SJSA1 (cell line): ENCODE results near the gene MRM2. TPM values are rescaled to one million over a fixed set of nuclear protein-coding genes. Genes with fewer than 3 reads are reported as not detected.

Experiments used
- DNase-seq, 2 experiments: peaks; one replicate each; pipeline ENCODE4 v3.0.0-alpha.2; 2015 to 2020; ENCODE audit warnings: low spot score in 2 of 2, low read depth in 1 of 2
- H3K27ac ChIP-seq: fragments of 250-450 bp; sonication (Bioruptor Pico); 2 replicates; pipeline ENCODE4 v1.5.1; 2020; ENCODE audit warnings: mild to moderate bottlenecking, moderate library complexity
- H3K27me3 ChIP-seq: fragments of 250-450 bp; sonication (Bioruptor Pico); replicated peaks from 2 replicates; pipeline ENCODE4 v1.5.1; 2020; ENCODE audit warnings: mild to moderate bottlenecking, moderate library complexity
- H3K36me3 ChIP-seq: fragments of 250-450 bp; sonication (Bioruptor Pico); 2 replicates; pipeline ENCODE4 v1.5.1; 2020; ENCODE audit warnings: mild to moderate bottlenecking
- H3K4me1 ChIP-seq: fragments of 250-450 bp; sonication (Bioruptor Pico); replicated peaks from 2 replicates; pipeline ENCODE4 v1.6.1; 2021; ENCODE audit warnings: mild to moderate bottlenecking
- H3K4me3 ChIP-seq: fragments of 250-450 bp; sonication (Bioruptor Pico); 2 replicates; pipeline ENCODE4 v1.5.1; 2020; ENCODE audit warnings: mild to moderate bottlenecking
- H3K9me3 ChIP-seq: fragments of 250-450 bp; sonication (Bioruptor Pico); replicated peaks from 2 replicates; pipeline ENCODE4 v1.5.1; 2020; ENCODE audit warnings: mild to moderate bottlenecking
- total RNA-seq: library from RNA; depleted of rRNA; stranded (reverse); fragments of >200 nt; shearing (Covaris generic); gene quantifications from 2 replicates; pipeline ENCODE4 v1.2.3, GENCODE V29; 2014

The MRM2 gene
- total RNA-seq, 1 experiment from 2014 or later: 31.6 TPM

GRCh38 chr7:2208712-2209111 lies 33.3 kb downstream of the MRM2 start:
- no peak overlapping the region for H3K27ac ChIP-seq
- H3K27me3 ChIP-seq: no peaks in the 10 kb centered on the region
- no peaks in the 10 kb centered on the region for H3K4me1 ChIP-seq
- no peak for DNase-seq
- no peak overlapping the region for H3K4me3 ChIP-seq
- H3K9me3 ChIP-seq: 0 out of 2 replicates have a peak, but pooled peaks cover 2% of the 10 kb centered on the region
- peaks cover 68% of the 10 kb centered on the region for H3K36me3 ChIP-seq

- DNase-seq: no peak
- Histone ChIP-seq H3K27ac (no peak overlapping the region), H3K9me3 (no peaks in the 10 kb centered on the region), H3K4me1 (no peaks in the 10 kb centered on the region), H3K4me3 (no peak overlapping the region), H3K27me3 (no peaks in the 10 kb centered on the region), H3K36me3 (peaks cover 41% of the 10 kb centered on the region)
Measured at GRCh38 chr7:2205036-2205780, 36.8 kb downstream of the MRM2 start.

- Histone ChIP-seq H3K4me1 (no peaks in the 10 kb centered on the region), H3K27ac (no peak overlapping the region), H3K9me3 (no peaks in the 10 kb centered on the region), H3K27me3 (no peaks in the 10 kb centered on the region), H3K4me3 (no peak overlapping the region), H3K36me3 (peaks cover 41% of the 10 kb centered on the region)
- DNase-seq: no peak
Measured at GRCh38 chr7:2204446-2204845, 37.6 kb downstream of the MRM2 start.

GRCh38 chr7:2203766-2204300 lies 38.2 kb downstream of the MRM2 start:
- H3K27ac ChIP-seq: no peak overlapping the region
- H3K9me3 ChIP-seq: no peaks in the 10 kb centered on the region
- peak in 1 of 2 experiments; percentile 26 for DNase-seq
- no peaks in the 10 kb centered on the region for H3K4me1 ChIP-seq
- peaks cover 40% of the 10 kb centered on the region for H3K36me3 ChIP-seq
- no peaks in the 10 kb centered on the region for H3K27me3 ChIP-seq
- H3K4me3 ChIP-seq: no peak overlapping the region

GRCh38 chr7:2202901-2203765 lies 38.9 kb downstream of the MRM2 start:
- Histone ChIP-seq H3K27ac (no peak overlapping the region), H3K36me3 (peaks cover 40% of the 10 kb centered on the region), H3K4me1 (no peaks in the 10 kb centered on the region), H3K27me3 (no peaks in the 10 kb centered on the region), H3K9me3 (no peaks in the 10 kb centered on the region), H3K4me3 (no peak overlapping the region)
- DNase-seq: peak in 1 of 2 experiments; percentile 28

- no peak overlapping the region for H3K4me3 ChIP-seq
- H3K27me3 ChIP-seq: no peaks in the 10 kb centered on the region
- peak in 1 of 2 experiments; percentile 32 for DNase-seq
- no peak overlapping the region for H3K27ac ChIP-seq
- peaks cover 36% of the 10 kb centered on the region for H3K36me3 ChIP-seq
- H3K9me3 ChIP-seq: no peaks in the 10 kb centered on the region
- no peaks in the 10 kb centered on the region for H3K4me1 ChIP-seq
Measured at GRCh38 chr7:2202361-2202761, 39.6 kb downstream of the MRM2 start.

GRCh38 chr7:2201686-2202360 lies 40.2 kb downstream of the MRM2 start:
- Histone ChIP-seq H3K27me3 (no peaks in the 10 kb centered on the region), H3K4me1 (no peaks in the 10 kb centered on the region), H3K27ac (no peak overlapping the region), H3K4me3 (no peak overlapping the region), H3K36me3 (peaks cover 39% of the 10 kb centered on the region), H3K9me3 (no peaks in the 10 kb centered on the region)
- DNase-seq: peak in 1 of 2 experiments; percentile 37

DNA sequence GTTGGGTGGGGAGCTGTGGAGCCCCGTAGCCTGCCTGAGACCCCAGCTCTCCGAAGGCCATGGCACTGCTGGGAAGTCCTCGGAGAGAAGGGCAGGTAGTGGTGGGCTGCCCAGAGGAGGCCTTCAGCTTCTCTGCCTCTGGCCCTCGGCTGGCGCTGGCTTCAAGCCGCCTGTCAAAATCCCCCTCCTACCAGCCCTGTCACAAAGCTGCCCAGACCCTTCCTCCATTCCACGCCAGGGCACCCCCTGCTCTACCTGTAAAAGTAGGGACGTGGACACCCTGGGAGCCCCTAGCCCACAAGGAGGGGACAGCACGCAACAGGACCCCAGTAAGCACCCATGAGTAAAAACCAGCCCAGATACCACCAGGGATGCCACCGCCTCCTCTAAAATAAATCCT lies 40.9 kb downstream of the MRM2 start:
- H3K27ac ChIP-seq: no peak overlapping the region
- no peak overlapping the region for H3K4me3 ChIP-seq
- no peaks in the 10 kb centered on the region for H3K27me3 ChIP-seq
- H3K36me3 ChIP-seq: peaks cover 40% of the 10 kb centered on the region
- DNase-seq: peak in 1 of 2 experiments; percentile 30
- H3K4me1 ChIP-seq: no peaks in the 10 kb centered on the region
- H3K9me3 ChIP-seq: no peaks in the 10 kb centered on the region; the same call in 1 of the 2 replicates

DNA sequence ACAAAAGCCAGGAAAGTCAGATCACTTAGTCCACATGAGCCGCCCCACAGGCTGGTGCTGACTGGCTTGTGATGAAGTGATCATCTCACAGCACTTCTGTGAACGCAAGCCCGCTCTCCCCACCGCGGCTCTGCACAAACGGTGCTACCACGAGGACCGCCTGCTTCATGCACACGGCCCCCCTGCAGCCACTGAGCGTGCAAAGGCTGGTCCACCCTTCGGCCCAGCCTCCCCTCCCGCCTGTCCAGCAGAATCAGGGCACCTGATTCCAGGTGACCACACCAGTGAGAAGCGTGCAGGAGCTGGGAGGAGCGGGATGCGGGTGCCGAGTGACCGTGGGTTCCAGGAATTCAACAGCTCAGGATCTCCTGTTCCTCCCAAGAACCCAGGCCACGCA lies 41.4 kb downstream of the MRM2 start:
- DNase-seq: no peak
- H3K36me3 ChIP-seq: peaks cover 46% of the 10 kb centered on the region
- no peak overlapping the region for H3K4me3 ChIP-seq
- H3K4me1 ChIP-seq: no peaks in the 10 kb centered on the region
- no peak overlapping the region for H3K27ac ChIP-seq
- no peaks in the 10 kb centered on the region for H3K27me3 ChIP-seq
- peaks cover 4% of the 10 kb centered on the region for H3K9me3 ChIP-seq

DNA sequence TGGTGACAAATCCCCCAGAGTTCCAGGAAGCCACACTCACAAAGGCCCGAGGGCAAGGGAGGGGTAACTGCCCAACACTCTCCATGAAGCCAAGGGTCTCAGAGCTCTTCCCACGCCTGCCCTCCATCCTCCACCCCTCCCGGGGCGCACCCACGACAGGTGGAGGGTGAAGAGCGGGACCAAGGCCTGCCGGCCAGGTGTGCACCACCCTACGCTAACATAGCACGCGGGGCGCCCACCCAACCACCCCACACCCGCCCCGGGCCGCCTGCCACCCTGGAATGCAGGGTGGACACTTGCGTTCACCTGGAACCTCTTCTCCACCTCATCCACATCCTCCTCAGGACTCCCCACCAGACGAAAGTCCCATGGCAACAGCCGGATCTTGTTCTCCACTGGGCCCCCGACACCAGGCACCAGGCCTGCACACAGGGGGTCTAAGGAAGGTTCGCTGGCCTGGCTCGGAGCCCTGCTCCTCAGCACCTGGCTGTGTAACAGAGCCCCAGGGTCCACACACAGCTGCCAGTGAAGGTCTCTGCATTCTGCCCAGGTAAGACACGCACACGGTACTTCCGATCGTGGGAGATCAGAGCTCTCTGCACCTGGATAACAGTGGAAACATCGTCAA lies 41.9 kb downstream of the MRM2 start:
- H3K27me3 ChIP-seq: no peaks in the 10 kb centered on the region
- H3K4me1 ChIP-seq: no peaks in the 10 kb centered on the region
- DNase-seq: peak in 1 of 2 experiments; percentile 37
- H3K27ac ChIP-seq: no peak overlapping the region
- no peak overlapping the region for H3K4me3 ChIP-seq
- H3K9me3 ChIP-seq: peaks cover 7% of the 10 kb centered on the region
- H3K36me3 ChIP-seq: peaks cover 46% of the 10 kb centered on the region

GRCh38 chr7:2199528-2199927 lies 42.5 kb downstream of the MRM2 start:
- no peaks in the 10 kb centered on the region for H3K27me3 ChIP-seq

GRCh38 chr7:2198760-2199159 lies 43.2 kb downstream of the MRM2 start:
- H3K4me3 ChIP-seq: no peak overlapping the region
- DNase-seq: peak in 1 of 2 experiments; percentile 39
- H3K9me3 ChIP-seq: peaks cover 7% of the 10 kb centered on the region
- H3K4me1 ChIP-seq: no peaks in the 10 kb centered on the region
- no peak overlapping the region for H3K27ac ChIP-seq
- H3K27me3 ChIP-seq: no peaks in the 10 kb centered on the region
- peaks cover 49% of the 10 kb centered on the region for H3K36me3 ChIP-seq

More at GRCh38 chr7:2199528-2199927, 42.5 kb downstream of the MRM2 start:
- peak in 1 of 2 experiments; percentile 32 for DNase-seq
- no peak overlapping the region for H3K27ac ChIP-seq
- H3K36me3 ChIP-seq: peaks cover 49% of the 10 kb centered on the region
- no peaks in the 10 kb centered on the region for H3K4me1 ChIP-seq
- H3K9me3 ChIP-seq: peaks cover 7% of the 10 kb centered on the region
- H3K4me3 ChIP-seq: no peak overlapping the region

GRCh38 chr7:2198206-2198605 lies 43.8 kb downstream of the MRM2 start:
- H3K9me3 ChIP-seq: peaks cover 7% of the 10 kb centered on the region
- peaks cover 49% of the 10 kb centered on the region for H3K36me3 ChIP-seq
- H3K4me3 ChIP-seq: no peak overlapping the region
- DNase-seq: peak in 1 of 2 experiments; percentile 34
- no peak overlapping the region for H3K27ac ChIP-seq
- no peaks in the 10 kb centered on the region for H3K4me1 ChIP-seq
- no peaks in the 10 kb centered on the region for H3K27me3 ChIP-seq
